HL-60 (cell line): Measurements from ENCODE around the gene PTPRJ.

Experiments used
- CTCF ChIP-seq: IDR thresholded peaks from one replicate; pipeline ENCODE4 v1.5.1; 2011; ENCODE audit warnings: low read length, control low read depth, inconsistent platforms; ENCODE audit not compliant: insufficient read depth
- POLR2AphosphoS5 ChIP-seq: IDR thresholded peaks from 2 replicates; pipeline ENCODE4 v1.6.1; 2012; ENCODE audit warnings: low read depth
- REST ChIP-seq: IDR thresholded peaks from 2 replicates; pipeline ENCODE4 v1.6.1; 2012; ENCODE audit warnings: low read depth; ENCODE audit not compliant: insufficient replicate concordance

GRCh38 chr11:48075637-48076036 lies 95.3 kb downstream of the PTPRJ start:
- TF ChIP-seq CTCF (no peak), POLR2AphosphoS5 (no peak), REST (no peak)
